Activated B cell treated with CpG ODN at 0.5 μM for 24 hours (primary cell): ENCODE data around the gene SORCS1. TPM values are rescaled to one million over a fixed set of nuclear protein-coding genes. Genes with fewer than 3 reads are reported as not detected.

Source experiments
- ATAC-seq: fragments of 200-7000 bp; cut with Tn5 transposase; one replicate; pipeline ENCODE4 v1.10.0; 2021; ENCODE audit warnings: low read depth, mild to moderate bottlenecking, moderate library complexity
- CTCF ChIA-PET: fragments of 350-600 bp; sonication (Branson Sonifier 250); formaldehyde crosslinking; loops from one replicate; lab custom pipeline; 2021; ENCODE audit warnings: antibody characterized with exemption; lab: Charles Lee
- POLR2A ChIA-PET: fragments of 350-600 bp; sonication (Branson Sonifier 250); formaldehyde crosslinking; loops from one replicate; lab custom pipeline; 2021; ENCODE audit warnings: antibody characterized with exemption; lab: Charles Lee
- DNase-seq: peaks from one replicate; pipeline ENCODE4 v3.0.0; 2022
- H3K27ac Mint-ChIP-seq: one replicate; pipeline ENCODE4 v1.8.0; 2020; ENCODE audit warnings: mixed read lengths
- H3K27me3 Mint-ChIP-seq: one replicate; pipeline ENCODE4 v1.8.0; 2021; ENCODE audit warnings: mixed read lengths
- H3K36me3 Mint-ChIP-seq: one replicate; pipeline ENCODE4 v1.8.0; 2021; ENCODE audit warnings: low read depth, mixed read lengths
- H3K4me1 Mint-ChIP-seq: one replicate; pipeline ENCODE4 v1.8.0; 2021; ENCODE audit warnings: mixed read lengths
- H3K4me3 Mint-ChIP-seq: one replicate; pipeline ENCODE4 v1.8.0; 2020; ENCODE audit warnings: mild to moderate bottlenecking, mixed read lengths
- H3K9me3 Mint-ChIP-seq: one replicate; pipeline ENCODE4 v1.8.0; 2020; ENCODE audit warnings: mixed read lengths
- CTCF ChIP-seq: fragments of 200-600 bp; IDR thresholded peaks from one replicate; pipeline ENCODE4 v1.8.0; 2022; ENCODE audit warnings: antibody characterized with exemption, mild to moderate bottlenecking
- intact Hi-C: fragments of 100-400 bp; cut with micrococcal nuclease; formaldehyde crosslinking; loops from one replicate; pipeline ENCODE4 v1.15.1; 2024
- total RNA-seq: library from RNA; stranded (reverse); gene quantifications from 2 replicates; pipeline ENCODE4 v1.2.3, GENCODE V29; 2022

SORCS1 gene
- total RNA-seq, 1 donor from 2014 or later = not detected

DNA sequence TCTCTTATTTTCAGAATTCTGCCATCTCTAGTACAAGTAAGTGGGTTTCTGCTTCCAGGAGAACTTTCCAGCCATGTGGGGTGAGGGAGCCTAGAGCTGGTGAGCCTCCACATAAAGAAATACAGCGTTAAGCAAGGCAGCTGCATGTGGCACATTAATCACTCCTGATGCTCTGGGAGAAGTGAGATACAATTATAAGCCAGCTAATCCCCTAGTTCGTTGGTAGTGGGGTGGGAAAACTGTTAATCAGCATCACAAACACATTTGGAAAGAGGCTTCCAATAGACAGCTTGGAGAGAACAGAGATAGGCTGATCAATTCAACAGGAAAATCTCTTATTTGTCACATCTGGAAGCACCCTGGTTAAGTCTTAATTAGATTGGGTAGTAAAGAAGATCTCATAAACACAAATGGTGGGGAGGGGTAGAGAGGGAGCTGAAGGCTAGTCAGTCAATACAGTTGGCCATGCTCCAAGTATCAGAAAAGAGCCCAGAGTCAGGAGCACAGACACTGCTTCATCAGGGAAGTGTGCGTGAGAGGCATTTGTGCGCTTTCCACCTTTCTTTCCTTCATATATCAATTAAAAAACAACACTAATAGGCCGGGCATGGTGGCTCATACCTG, 130.6 kb downstream of the SORCS1 start:
- no peak for TF ChIP-seq CTCF

DNA sequence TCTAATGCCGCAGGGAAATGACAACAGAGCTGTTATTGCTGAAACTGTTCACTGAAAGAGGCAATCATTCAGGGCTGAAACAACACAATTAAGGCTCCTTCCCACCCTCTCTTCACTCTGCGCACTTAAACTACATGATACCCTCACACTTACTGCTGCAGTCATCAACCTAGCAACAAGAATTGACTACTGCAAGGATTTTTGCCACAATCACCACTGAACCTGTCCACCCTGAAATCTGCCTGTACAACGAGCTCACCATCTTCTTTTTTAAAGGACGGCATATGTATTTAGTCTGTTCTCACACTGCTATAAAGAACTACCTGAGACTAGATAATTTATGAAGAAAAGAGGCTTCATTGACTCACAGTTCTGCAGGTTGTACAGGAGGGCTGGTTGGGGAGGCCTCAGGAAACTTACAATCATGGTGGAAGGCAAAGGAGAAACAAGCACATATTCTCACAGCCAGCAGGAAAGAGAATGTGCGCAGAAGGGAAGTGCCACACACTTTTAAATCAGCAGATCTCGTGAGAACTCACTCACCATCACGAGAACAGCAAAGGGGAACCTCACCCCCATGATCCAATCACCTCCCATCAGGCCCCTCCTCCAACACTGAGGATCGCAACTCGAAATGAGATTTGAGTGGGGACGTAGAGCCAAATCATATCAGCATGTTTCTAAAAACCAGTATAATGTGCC, 131.7 kb downstream of the SORCS1 start:
- Mint-ChIP-seq H3K4me3 (no peak overlapping the region), H3K4me1 (no peaks in the 10 kb centered on the region), H3K27ac (no peak overlapping the region), H3K9me3 (no peaks in the 10 kb centered on the region), H3K27me3 (peaks cover 2% of the 10 kb centered on the region), H3K36me3 (no peaks in the 10 kb centered on the region)
- CTCF ChIA-PET = no interaction called here
- ATAC-seq (no peak), DNase-seq (no peak)
- POLR2A ChIA-PET = no interaction called here
- intact Hi-C loops = no loop called here
- TF ChIP-seq CTCF = no peak

More for the DNA sequence above, 130.6 kb downstream of the SORCS1 start:
- H3K36me3 Mint-ChIP-seq = no peaks in the 10 kb centered on the region
- no peak overlapping the region for H3K27ac Mint-ChIP-seq
- H3K27me3 Mint-ChIP-seq = peaks cover 2% of the 10 kb centered on the region
- ChIA-PET POLR2A (no interaction called here), CTCF (no interaction called here)
- no peak overlapping the region for H3K4me3 Mint-ChIP-seq
- intact Hi-C loops = no loop called here
- H3K9me3 Mint-ChIP-seq = no peaks in the 10 kb centered on the region
- no peak for ATAC-seq
- DNase-seq = no peak
- H3K4me1 Mint-ChIP-seq = no peaks in the 10 kb centered on the region

DNA sequence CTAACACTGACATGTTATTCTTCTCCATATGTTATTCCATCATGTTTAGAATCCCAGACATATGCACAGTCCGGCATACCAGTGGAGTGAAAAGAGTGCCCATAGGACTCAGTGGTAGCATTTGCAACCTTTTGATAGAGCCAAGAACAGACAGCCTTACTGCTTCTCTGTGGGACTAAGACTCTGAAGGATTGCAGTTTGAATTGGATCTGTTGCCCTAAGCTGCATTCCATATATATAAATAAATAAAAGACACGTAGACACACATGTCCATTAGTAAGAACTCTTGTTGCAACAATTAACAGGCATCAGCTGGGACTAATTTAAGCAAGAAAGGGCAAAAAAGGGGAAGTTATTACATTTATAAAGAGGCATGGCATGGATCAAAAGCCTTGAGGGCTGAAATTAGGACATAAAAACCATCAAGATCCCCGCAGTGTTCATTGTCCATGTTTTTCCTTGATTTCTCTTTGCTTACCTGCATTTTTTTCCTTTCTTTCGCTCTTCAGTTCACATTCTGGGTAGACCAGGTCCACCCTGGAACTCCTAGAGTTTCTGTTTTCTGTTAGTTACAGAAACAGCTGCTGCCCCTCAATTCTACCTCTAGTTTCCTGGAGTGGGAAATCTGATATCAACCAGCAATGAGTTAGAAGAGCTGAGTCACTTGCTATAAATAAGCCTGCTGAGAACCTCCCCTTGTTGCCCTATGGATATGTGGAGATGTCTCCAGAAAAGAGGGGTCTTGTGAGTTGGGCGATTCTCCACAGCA, 132.4 kb downstream of the SORCS1 start:
- Mint-ChIP-seq H3K4me3 (no peak overlapping the region), H3K4me1 (no peaks in the 10 kb centered on the region), H3K36me3 (no peaks in the 10 kb centered on the region), H3K27me3 (peaks cover 2% of the 10 kb centered on the region), H3K9me3 (no peaks in the 10 kb centered on the region), H3K27ac (no peak overlapping the region)
- ChIA-PET POLR2A (no interaction called here), CTCF (no interaction called here)
- TF ChIP-seq CTCF = no peak
- no peak for ATAC-seq
- intact Hi-C loops = no loop called here
- no peak for DNase-seq

DNA sequence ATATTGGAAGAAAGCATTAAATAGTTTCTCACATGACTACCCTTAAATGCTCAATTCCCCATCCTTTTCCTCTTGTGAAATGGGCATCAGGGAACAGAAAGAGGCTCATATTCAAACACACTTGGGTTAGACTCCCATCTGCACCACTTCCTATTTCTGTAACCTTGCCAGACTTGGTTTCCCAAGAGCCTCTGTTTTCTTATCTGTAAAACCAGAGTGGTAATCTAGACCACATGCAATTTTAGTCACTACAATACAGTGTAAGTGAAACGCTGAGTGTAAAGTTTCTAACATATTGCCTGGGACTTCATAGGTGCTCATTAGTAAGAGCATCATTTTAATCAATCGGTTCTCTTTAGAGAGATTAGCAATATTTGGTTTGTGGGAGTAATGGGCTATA, 136.3 kb downstream of the SORCS1 start:
- Mint-ChIP-seq H3K27ac (no peak overlapping the region), H3K4me1 (no peaks in the 10 kb centered on the region)
- POLR2A ChIA-PET = no interaction called here

More for the DNA sequence above, 136.3 kb downstream of the SORCS1 start:
- intact Hi-C loops = no loop called here
- H3K9me3 Mint-ChIP-seq = no peaks in the 10 kb centered on the region
- peaks cover 3% of the 10 kb centered on the region for H3K27me3 Mint-ChIP-seq
- DNase-seq (no peak), ATAC-seq (no peak)
- CTCF ChIA-PET = no interaction called here
- H3K4me3 Mint-ChIP-seq = no peak overlapping the region
- no peaks in the 10 kb centered on the region for H3K36me3 Mint-ChIP-seq
- TF ChIP-seq CTCF = no peak
